ENCODE results near the gene ZNF705A. TPM values are rescaled to one million over a fixed set of nuclear protein-coding genes. Genes with fewer than 3 reads are reported as not detected.
A peak's percentile ranks its signal among the peaks of the same experiment; 100 is the strongest.
"Not testable (repeated sequence)": the region's sequence is repeated elsewhere in the genome, so short reads cannot be mapped to it uniquely, and the experiment has no call there.

The ZNF705A gene
- not detected in 2 replicates for polyA plus RNA-seq (2011; rRNA removed)
- polyA minus RNA-seq (2011; rRNA and poly(A)+ RNA removed): not detected in 2 replicates

- H3K27ac ChIP-seq (ENCODE audit: low read depth, low read length): peak within 1 kb of the TSS; percentile 74
- CTCF ChIA-PET: interaction anchor here (1.3 to 2.6 kb wide), 2 partner anchors 48 to 75 kb away, joined by 3 to 15 read pairs; no protein-coding TSS in a partner anchor
- peak; percentile 59 for DNase-seq (ENCODE audit: low read depth, low spot score)
- no peaks in the 10 kb centered on the region for H3K27me3 ChIP-seq (ENCODE audit: control insufficient read depth, insufficient read depth, low read length)
- H3K9me3 ChIP-seq (ENCODE audit: control insufficient read depth, insufficient read depth, low read length): no peaks in the 10 kb centered on the region
- POLR2A ChIA-PET: no interaction called here
- H3K4me3 ChIP-seq (ENCODE audit: low read depth, low read length): no peak within 1 kb of the TSS
- no peak for TF ChIP-seq CTCF (IDR thresholded peaks at IDR 0.05; ENCODE audit: low read depth, low read length)
These were observed at the start of gene ZNF705A for GRCh38 chr12:8156845-8157244. Gene ZNF705A (plus strand): TSS chr12:8157015. CDS start chr12:8172626, 15,611 bp downstream.

- peak; percentile 100 for TF ChIP-seq CTCF (IDR thresholded peaks at IDR 0.05; ENCODE audit: low read depth, low read length)
- CTCF ChIA-PET: interaction anchor here (0.5 to 4.4 kb wide), 29 partner anchors 9 to 288 kb away, joined by 3 to 52 read pairs (median 5); partner anchors contain the start of gene ZNF705A
- peak; percentile 63 for DNase-seq (ENCODE audit: low read depth, low spot score)
- H3K27ac ChIP-seq (ENCODE audit: low read depth, low read length): no peak overlapping the region
- H3K9me3 ChIP-seq (ENCODE audit: control insufficient read depth, insufficient read depth, low read length): no peaks in the 10 kb centered on the region
- H3K27me3 ChIP-seq (ENCODE audit: control insufficient read depth, insufficient read depth, low read length): no peaks in the 10 kb centered on the region
- POLR2A ChIA-PET: no interaction called here
- no peak overlapping the region for H3K4me3 ChIP-seq (ENCODE audit: low read depth, low read length)
These were observed 47.9 kb upstream of the ZNF705A start for GRCh38 chr12:8108808-8109398.

GRCh38 chr12:8113117-8113516, 43.7 kb upstream of the ZNF705A start:
- H3K27me3 ChIP-seq (ENCODE audit: control insufficient read depth, insufficient read depth, low read length); H3K27ac ChIP-seq (ENCODE audit: low read depth, low read length); DNase-seq (ENCODE audit: low read depth, low spot score); H3K9me3 ChIP-seq (ENCODE audit: control insufficient read depth, insufficient read depth, low read length); H3K4me3 ChIP-seq (ENCODE audit: low read depth, low read length); POLR2A ChIA-PET: not testable (repeated sequence)
- CTCF ChIA-PET: interaction anchor here (1.5 kb wide), 1 partner anchor 118 kb away, joined by 6 read pairs; no protein-coding TSS in a partner anchor

GRCh38 chr12:8120072-8120713, 36.6 kb upstream of the ZNF705A start:
- ChIA-PET POLR2A (no interaction called here), CTCF (interaction anchor here (1.8 to 2.1 kb wide), 2 partner anchors 11 to 59 kb away, joined by 5 to 12 read pairs; no protein-coding TSS in a partner anchor)
- DNase-seq (ENCODE audit: low read depth, low spot score): no peak
- no peak for TF ChIP-seq CTCF (IDR thresholded peaks at IDR 0.05; ENCODE audit: low read depth, low read length)
- no peaks in the 10 kb centered on the region for H3K9me3 ChIP-seq (ENCODE audit: control insufficient read depth, insufficient read depth, low read length)
- H3K4me3 ChIP-seq (ENCODE audit: low read depth, low read length): no peak overlapping the region
- no peak overlapping the region for H3K27ac ChIP-seq (ENCODE audit: low read depth, low read length)
- no peaks in the 10 kb centered on the region for H3K27me3 ChIP-seq (ENCODE audit: control insufficient read depth, insufficient read depth, low read length)

- no peak for DNase-seq (ENCODE audit: low read depth, low spot score)
- H3K9me3 ChIP-seq (ENCODE audit: control insufficient read depth, insufficient read depth, low read length): no peaks in the 10 kb centered on the region
- H3K27me3 ChIP-seq (ENCODE audit: control insufficient read depth, insufficient read depth, low read length): no peaks in the 10 kb centered on the region
- CTCF ChIA-PET: no interaction called here
- no peak within 1 kb of the TSS for H3K4me3 ChIP-seq (ENCODE audit: low read depth, low read length)
- no peak within 1 kb of the TSS for H3K27ac ChIP-seq (ENCODE audit: low read depth, low read length)
- POLR2A ChIA-PET: no interaction called here
- TF ChIP-seq CTCF (IDR thresholded peaks at IDR 0.05; ENCODE audit: low read depth, low read length): no peak
These were observed 33.5 kb upstream of the ZNF705A start, which contains the start of gene CLEC4A for GRCh38 chr12:8123124-8123912. Gene CLEC4A (plus strand): TSS chr12:8123617. CDS start chr12:8123879, 262 bp downstream.

Data from AG04450 (cell line).